Measurements from ENCODE around the gene ARHGAP4. TPM values are rescaled to one million over a fixed set of nuclear protein-coding genes. Genes with fewer than 3 reads are reported as not detected.

The ARHGAP4 gene
- total RNA-seq, 1 experiment from 2014 or later, result 67.4 TPM

DNA sequence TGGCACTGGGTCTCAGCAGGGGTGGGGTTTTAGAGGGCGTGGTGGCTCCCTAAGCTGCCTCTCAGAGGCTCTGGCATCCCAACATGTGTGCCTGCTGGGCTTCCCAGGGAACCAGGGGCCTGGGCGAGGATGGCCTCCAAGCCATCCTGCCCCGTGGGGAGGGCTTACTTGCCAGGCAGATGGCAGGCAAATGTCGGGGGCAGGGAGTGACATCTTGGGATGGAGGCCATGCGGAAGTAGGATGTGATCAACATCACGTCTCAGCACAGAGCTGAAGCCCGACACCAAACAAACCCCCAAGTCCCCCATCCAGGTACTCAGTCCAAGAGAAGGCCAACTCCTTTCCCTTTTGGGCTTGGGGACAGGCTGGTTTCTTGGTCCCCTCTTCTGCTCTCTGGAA lies 44.8 kb downstream of the ARHGAP4 start:
- no peak overlapping the region for H3K27ac ChIP-seq (ENCODE audit: low read depth, low read length)
- RAD21 ChIA-PET (ENCODE audit: low non-redundant PET in 1 of 2, low total read pairs in 2 of 2, uncharacterized antibody in 2 of 2, unreplicated experiment in 2 of 2), result no interaction called here
- BruUV-seq (replicated peaks), result no TSS peak
- no peaks in the 10 kb centered on the region for H3K9me3 ChIP-seq (ENCODE audit: control insufficient read depth in 1 of 2, insufficient read depth in 1 of 2, low read depth in 1 of 2, low read length in 2 of 2)
- ATAC-seq (no peak), DNase-seq (ENCODE audit: low read depth, low spot score) (no peak)
- H3K4me1 ChIP-seq (ENCODE audit: control insufficient read depth in 1 of 2, insufficient read depth in 2 of 2, low read length in 2 of 2), result peaks cover 8 to 33% of the 10 kb centered on the region in 2 experiments
- no peaks in the 10 kb centered on the region for H3K36me3 ChIP-seq (ENCODE audit: control insufficient read depth in 1 of 2, insufficient read depth in 2 of 2, low read length in 2 of 2)
- H3K79me2 ChIP-seq (ENCODE audit: insufficient read depth, low read length), result no peaks in the 10 kb centered on the region
- H3K4me3 ChIP-seq (replicated peaks in 1 of 2; ENCODE audit: low read depth in 1 of 2, low read length in 2 of 2), result no peak overlapping the region
- no peaks in the 10 kb centered on the region for H4K20me1 ChIP-seq (ENCODE audit: insufficient read depth)
- POLR2A ChIA-PET, result no interaction called here
- intact Hi-C loops (cut with micrococcal nuclease), result no loop called here
- CTCF ChIA-PET, result no interaction called here
- H3K4me2 ChIP-seq (ENCODE audit: low read length), result no peak overlapping the region
- no peak overlapping the region for H2AFZ ChIP-seq (ENCODE audit: low read depth, low read length, poor library complexity, severe bottlenecking)
- TF ChIP-seq YY1 (IDR thresholded peaks at IDR 0.05; ENCODE audit: extremely low read depth, insufficient replicate concordance, low read depth, low read length) (no peak), RAD21 (IDR thresholded peaks at IDR 0.05; ENCODE audit: low read depth) (no peak)
- TF ChIP-seq, protein P1, sequence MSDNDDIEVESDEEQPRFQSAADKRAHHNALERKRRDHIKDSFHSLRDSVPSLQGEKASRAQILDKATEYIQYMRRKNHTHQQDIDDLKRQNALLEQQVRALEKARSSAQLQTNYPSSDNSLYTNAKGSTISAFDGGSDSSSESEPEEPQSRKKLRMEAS (IDR thresholded peaks at IDR 0.05), result no peak
- TF ChIP-seq, protein P2, sequence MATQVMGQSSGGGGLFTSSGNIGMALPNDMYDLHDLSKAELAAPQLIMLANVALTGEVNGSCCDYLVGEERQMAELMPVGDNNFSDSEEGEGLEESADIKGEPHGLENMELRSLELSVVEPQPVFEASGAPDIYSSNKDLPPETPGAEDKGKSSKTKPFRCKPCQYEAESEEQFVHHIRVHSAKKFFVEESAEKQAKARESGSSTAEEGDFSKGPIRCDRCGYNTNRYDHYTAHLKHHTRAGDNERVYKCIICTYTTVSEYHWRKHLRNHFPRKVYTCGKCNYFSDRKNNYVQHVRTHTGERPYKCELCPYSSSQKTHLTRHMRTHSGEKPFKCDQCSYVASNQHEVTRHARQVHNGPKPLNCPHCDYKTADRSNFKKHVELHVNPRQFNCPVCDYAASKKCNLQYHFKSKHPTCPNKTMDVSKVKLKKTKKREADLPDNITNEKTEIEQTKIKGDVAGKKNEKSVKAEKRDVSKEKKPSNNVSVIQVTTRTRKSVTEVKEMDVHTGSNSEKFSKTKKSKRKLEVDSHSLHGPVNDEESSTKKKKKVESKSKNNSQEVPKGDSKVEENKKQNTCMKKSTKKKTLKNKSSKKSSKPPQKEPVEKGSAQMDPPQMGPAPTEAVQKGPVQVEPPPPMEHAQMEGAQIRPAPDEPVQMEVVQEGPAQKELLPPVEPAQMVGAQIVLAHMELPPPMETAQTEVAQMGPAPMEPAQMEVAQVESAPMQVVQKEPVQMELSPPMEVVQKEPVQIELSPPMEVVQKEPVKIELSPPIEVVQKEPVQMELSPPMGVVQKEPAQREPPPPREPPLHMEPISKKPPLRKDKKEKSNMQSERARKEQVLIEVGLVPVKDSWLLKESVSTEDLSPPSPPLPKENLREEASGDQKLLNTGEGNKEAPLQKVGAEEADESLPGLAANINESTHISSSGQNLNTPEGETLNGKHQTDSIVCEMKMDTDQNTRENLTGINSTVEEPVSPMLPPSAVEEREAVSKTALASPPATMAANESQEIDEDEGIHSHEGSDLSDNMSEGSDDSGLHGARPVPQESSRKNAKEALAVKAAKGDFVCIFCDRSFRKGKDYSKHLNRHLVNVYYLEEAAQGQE (IDR thresholded peaks at IDR 0.05; ENCODE audit: low read depth), result no peak
- TF ChIP-seq, protein P3, sequence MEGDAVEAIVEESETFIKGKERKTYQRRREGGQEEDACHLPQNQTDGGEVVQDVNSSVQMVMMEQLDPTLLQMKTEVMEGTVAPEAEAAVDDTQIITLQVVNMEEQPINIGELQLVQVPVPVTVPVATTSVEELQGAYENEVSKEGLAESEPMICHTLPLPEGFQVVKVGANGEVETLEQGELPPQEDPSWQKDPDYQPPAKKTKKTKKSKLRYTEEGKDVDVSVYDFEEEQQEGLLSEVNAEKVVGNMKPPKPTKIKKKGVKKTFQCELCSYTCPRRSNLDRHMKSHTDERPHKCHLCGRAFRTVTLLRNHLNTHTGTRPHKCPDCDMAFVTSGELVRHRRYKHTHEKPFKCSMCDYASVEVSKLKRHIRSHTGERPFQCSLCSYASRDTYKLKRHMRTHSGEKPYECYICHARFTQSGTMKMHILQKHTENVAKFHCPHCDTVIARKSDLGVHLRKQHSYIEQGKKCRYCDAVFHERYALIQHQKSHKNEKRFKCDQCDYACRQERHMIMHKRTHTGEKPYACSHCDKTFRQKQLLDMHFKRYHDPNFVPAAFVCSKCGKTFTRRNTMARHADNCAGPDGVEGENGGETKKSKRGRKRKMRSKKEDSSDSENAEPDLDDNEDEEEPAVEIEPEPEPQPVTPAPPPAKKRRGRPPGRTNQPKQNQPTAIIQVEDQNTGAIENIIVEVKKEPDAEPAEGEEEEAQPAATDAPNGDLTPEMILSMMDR (IDR thresholded peaks at IDR 0.05 in 2 of 3, conservative IDR thresholded peaks at IDR 0.05 in 1 of 3; ENCODE audit: borderline replicate concordance in 1 of 3, insufficient read depth in 1 of 3, low read depth in 2 of 3, low read length in 2 of 3), result no peak
- H3K27me3 ChIP-seq (ENCODE audit: insufficient read depth, low read length), result no peaks in the 10 kb centered on the region
- H3K9ac ChIP-seq (ENCODE audit: low read length), result no peak overlapping the region
- no peaks in the 10 kb centered on the region for H3K9me2 ChIP-seq (ENCODE audit: insufficient read depth)
